ENCODE data around the gene HYCC1.

The HYCC1 gene

DNA sequence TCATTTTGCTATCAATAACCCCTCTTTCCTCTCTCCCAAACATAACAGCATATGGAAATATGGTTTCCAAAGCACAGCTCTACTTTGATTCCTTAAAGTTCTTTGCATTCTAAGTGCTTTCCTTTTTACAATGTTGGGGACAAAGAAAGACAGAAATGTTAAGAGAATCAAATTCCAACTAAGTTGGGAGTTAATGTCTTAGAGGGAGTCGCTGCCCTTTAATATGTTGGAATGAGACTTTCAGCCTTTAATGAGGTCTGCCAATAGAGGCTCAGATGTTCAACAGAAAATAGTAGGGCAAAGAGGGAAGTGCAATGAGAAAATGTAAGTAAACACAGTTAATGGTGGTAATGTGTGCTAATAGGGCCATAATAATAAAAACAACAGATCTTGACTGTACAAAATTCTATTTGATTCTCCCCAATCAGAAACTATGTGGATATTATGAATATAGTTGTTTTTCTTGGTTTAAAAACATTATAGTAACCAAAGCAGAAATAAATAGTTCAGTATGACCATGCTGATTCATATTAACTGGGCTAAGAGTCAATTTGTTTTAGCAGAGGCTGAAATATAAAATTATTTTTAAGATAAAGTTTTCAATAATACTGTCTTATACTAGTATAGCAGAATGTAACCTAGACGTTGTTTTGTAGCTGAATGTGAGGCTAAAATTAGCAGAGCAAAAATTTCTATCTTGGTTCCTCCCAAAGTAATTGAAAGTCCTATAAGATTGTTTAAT lies 10.3 kb downstream of the HYCC1 start:
- H3K4me3 ChIP-seq (ENCODE audit: low read depth, low read length): no peak overlapping the region
- no peak for DNase-seq (ENCODE audit: low read depth)
- TF ChIP-seq CTCF (IDR thresholded peaks at IDR 0.05; ENCODE audit: low read depth, low read length, missing control alignments): no peak

DNA sequence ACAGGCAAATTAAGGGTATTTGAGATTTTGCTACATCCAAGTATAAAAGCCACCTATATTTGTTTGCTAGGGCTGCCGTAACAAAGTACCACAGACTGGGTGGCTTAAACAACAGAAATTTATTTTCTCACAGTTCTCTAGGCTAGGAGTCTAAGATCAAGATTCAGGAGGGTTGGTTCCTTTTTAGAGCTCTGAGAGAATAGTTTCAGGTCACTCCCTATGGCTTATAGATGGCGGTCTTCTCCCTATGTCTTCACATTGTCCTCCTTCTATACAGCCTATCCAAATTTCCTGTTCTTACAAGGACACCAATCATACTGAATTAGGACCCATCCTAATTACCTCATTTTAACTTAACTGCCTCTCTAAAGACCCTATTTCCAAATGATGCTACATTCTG lies 11.2 kb downstream of the HYCC1 start:
- TF ChIP-seq CTCF (IDR thresholded peaks at IDR 0.05; ENCODE audit: low read depth, low read length, missing control alignments): no peak
- DNase-seq (ENCODE audit: low read depth): no peak
- H3K4me3 ChIP-seq (ENCODE audit: low read depth, low read length): no peak overlapping the region

- peak; percentile 30 for DNase-seq (ENCODE audit: low read depth)
- no peak for TF ChIP-seq CTCF (IDR thresholded peaks at IDR 0.05; ENCODE audit: low read depth, low read length, missing control alignments)
Measured at GRCh38 chr7:23001610-23002009, 12.3 kb downstream of the HYCC1 start.

DNA sequence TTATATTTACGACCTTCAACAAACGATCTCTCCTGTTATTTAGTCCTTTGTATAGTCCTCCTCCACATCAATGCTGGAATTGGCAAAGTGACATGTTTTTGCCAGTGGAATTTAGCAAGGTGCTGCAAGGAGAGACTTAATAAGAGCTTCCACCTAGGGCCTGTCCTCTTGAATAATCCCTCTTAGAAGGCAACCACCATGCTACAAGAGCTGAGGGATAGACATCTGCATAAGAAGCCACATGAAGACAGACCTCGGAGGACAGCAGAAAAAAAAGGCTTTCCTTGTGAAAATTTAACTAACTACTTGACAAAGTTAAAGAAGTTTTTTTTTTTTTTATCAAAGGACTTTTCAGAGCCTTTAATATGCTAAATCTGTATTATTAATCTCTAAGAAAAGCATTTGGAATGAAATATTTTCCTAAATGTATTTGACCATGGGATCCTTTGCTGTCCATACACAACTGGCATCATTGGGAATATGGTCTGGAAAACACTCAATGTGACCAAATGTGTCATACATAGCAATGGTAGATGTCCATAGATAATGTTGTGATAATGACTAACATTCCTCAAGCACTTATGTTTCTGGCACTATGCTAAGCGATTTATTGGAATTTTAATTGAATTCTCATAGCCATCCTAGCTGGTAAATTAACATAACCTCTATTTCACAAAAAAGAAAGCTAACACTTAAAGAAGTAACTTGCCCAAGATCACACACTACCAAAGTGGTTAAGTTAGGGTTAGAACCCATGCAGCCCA lies 13.2 kb downstream of the HYCC1 start:
- no peak overlapping the region for H3K4me3 ChIP-seq (ENCODE audit: low read depth, low read length)
- DNase-seq (ENCODE audit: low read depth): no peak
- TF ChIP-seq CTCF (IDR thresholded peaks at IDR 0.05; ENCODE audit: low read depth, low read length, missing control alignments): no peak

More at GRCh38 chr7:23001610-23002009, 12.3 kb downstream of the HYCC1 start:
- H3K4me3 ChIP-seq (ENCODE audit: low read depth, low read length): peak overlapping the region; percentile 12; the same call in 1 of the 2 replicates

DNA sequence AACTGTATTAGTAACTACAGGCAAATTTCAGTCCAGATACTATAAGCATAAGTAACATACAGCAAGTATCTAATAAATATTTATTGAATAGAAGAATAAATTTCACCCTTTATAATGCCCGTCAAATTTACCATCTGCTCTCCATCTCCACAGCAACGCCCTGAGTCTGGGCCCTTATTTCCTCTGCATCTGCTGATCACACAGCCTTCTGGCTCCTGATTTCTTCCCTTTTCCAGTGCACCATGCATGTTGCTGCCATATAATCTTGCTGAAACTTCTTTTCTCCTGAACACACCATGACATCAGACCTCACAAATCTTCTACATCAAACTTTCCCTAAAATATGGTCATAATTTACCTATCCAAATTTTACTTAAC lies 15.4 kb downstream of the HYCC1 start:
- TF ChIP-seq CTCF (IDR thresholded peaks at IDR 0.05; ENCODE audit: low read depth, low read length, missing control alignments): no peak
- DNase-seq (ENCODE audit: low read depth): no peak
- H3K4me3 ChIP-seq (ENCODE audit: low read depth, low read length): no peak overlapping the region

- no peak for TF ChIP-seq CTCF (IDR thresholded peaks at IDR 0.05; ENCODE audit: low read depth, low read length, missing control alignments)
- no peak for DNase-seq (ENCODE audit: low read depth)
- no peak overlapping the region for H3K4me3 ChIP-seq (ENCODE audit: low read depth, low read length)
Measured at GRCh38 chr7:22997871-22998518, 15.9 kb downstream of the HYCC1 start.

Measured in GM12864 (cell line).